IMR-90 (cell line): ENCODE results near the gene CADM4. TPM values are rescaled to one million over a fixed set of nuclear protein-coding genes. Genes with fewer than 3 reads are reported as not detected.

Experiments used
- ATAC-seq: fragments of 200-7000 bp; cut with Tn5 transposase; 2 replicates; pipeline ENCODE4 v1.9.1; 2020; ENCODE audit warnings: low read depth, mild to moderate bottlenecking, moderate library complexity
- BruUV-seq: library from RNA; stranded (reverse); fragments of 400-500 nt; replicated peaks from 2 replicates; lab custom pipeline; 2021; lab: Mats Ljungman, UMichigan
- CTCF ChIA-PET: fragments of 300-600 bp; formaldehyde crosslinking; extraction: SDS; loops from one replicate; lab custom pipeline; 2021; ENCODE audit warnings: antibody characterized with exemption; lab: Yijun Ruan, JAX
- POLR2A ChIA-PET: fragments of 300-600 bp; sonication (Branson Sonifier 250); formaldehyde crosslinking; loops from one replicate; lab custom pipeline; 2022; ENCODE audit warnings: antibody characterized with exemption; ENCODE audit not compliant: unreplicated experiment; lab: Charles Lee
- DNase-seq: peaks from one replicate; pipeline ENCODE4 v3.0.0; 2013
- H2AFZ ChIP-seq: replicated peaks from 2 replicates; pipeline ENCODE3; 2013; ENCODE audit warnings: low read length, mild to moderate bottlenecking; ENCODE audit not compliant: poor library complexity
- H2AK5ac ChIP-seq: 2 replicates; pipeline ENCODE4 v1.6.1; 2013; ENCODE audit warnings: low read depth, low read length, inconsistent platforms
- H2AK9ac ChIP-seq: replicated peaks from 2 replicates; pipeline ENCODE3; 2013; ENCODE audit warnings: mild to moderate bottlenecking, low read depth, low read length, moderate library complexity; ENCODE audit not compliant: poor library complexity
- H2BK120ac ChIP-seq: 2 replicates; pipeline ENCODE4 v1.6.1; 2013; ENCODE audit warnings: low read depth, low read length, inconsistent platforms
- H2BK15ac ChIP-seq: 3 replicates; pipeline ENCODE4 v1.6.1; 2013; ENCODE audit warnings: low read depth, low read length, inconsistent platforms
- H2BK20ac ChIP-seq: 2 replicates; pipeline ENCODE4 v1.6.1; 2013; ENCODE audit warnings: low read depth, mild to moderate bottlenecking, inconsistent platforms, low read length, moderate library complexity
- H2BK5ac ChIP-seq: 2 replicates; pipeline ENCODE4 v1.6.1; 2013; ENCODE audit warnings: mild to moderate bottlenecking, low read depth, low read length, inconsistent platforms; ENCODE audit not compliant: poor library complexity, severe bottlenecking
- H3K14ac ChIP-seq: replicated peaks from 2 replicates; pipeline ENCODE4 v1.6.1; 2013; ENCODE audit warnings: low read depth, low read length, inconsistent platforms
- H3K18ac ChIP-seq: 2 replicates; pipeline ENCODE4 v1.6.1; 2013; ENCODE audit warnings: low read depth, low read length, control low read depth
- H3K23ac ChIP-seq: 2 replicates; pipeline ENCODE4 v1.6.1; 2013; ENCODE audit warnings: low read depth, low read length, inconsistent platforms
- H3K27ac ChIP-seq: 2 replicates; pipeline ENCODE4 v1.5.1; 2013; ENCODE audit warnings: mild to moderate bottlenecking, control low read depth, low read length; ENCODE audit not compliant: insufficient read depth
- H3K27me3 ChIP-seq: 2 replicates; pipeline ENCODE4 v1.6.1; 2013; ENCODE audit warnings: low read length; ENCODE audit not compliant: control insufficient read depth, insufficient read depth
- H3K36me3 ChIP-seq: 2 replicates; pipeline ENCODE4 v1.6.1; 2013; ENCODE audit warnings: low read length, mixed read lengths; ENCODE audit not compliant: control insufficient read depth, insufficient read depth
- H3K4ac ChIP-seq: 2 replicates; pipeline ENCODE4 v1.6.1; 2013; ENCODE audit warnings: low read depth, low read length, inconsistent platforms
- H3K4me1 ChIP-seq: 2 replicates; pipeline ENCODE4 v1.6.1; 2013; ENCODE audit warnings: low read length, mixed read lengths; ENCODE audit not compliant: control insufficient read depth, insufficient read depth
- H3K4me2 ChIP-seq: 2 replicates; pipeline ENCODE4 v1.6.1; 2013; ENCODE audit warnings: low read depth, mild to moderate bottlenecking, control low read depth, low read length, moderate library complexity
- H3K4me3 ChIP-seq: 2 replicates; pipeline ENCODE4 v1.5.1; 2013; ENCODE audit warnings: low read depth, mild to moderate bottlenecking, control low read depth, low read length, moderate library complexity; ENCODE audit not compliant: insufficient read depth
- H3K56ac ChIP-seq: 2 replicates; pipeline ENCODE4 v1.6.1; 2013; ENCODE audit warnings: low read length, inconsistent platforms; ENCODE audit not compliant: insufficient read depth; ENCODE audit errors: extremely low read depth
- H3K79me1 ChIP-seq, 2 experiments: 2 replicates each; pipeline ENCODE4 v1.6.1; 2013; ENCODE audit warnings: low read length in 2 of 2, inconsistent platforms in 1 of 2, low read depth in 1 of 2
- H3K9ac ChIP-seq: 2 replicates; pipeline ENCODE4 v1.6.1; 2013; ENCODE audit warnings: low read depth, low read length, control low read depth
- H3K9me1 ChIP-seq: 2 replicates; pipeline ENCODE4 v1.6.1; 2013; ENCODE audit warnings: low read length, inconsistent platforms; ENCODE audit not compliant: insufficient read depth
- H3K9me3 ChIP-seq: 2 replicates; pipeline ENCODE4 v1.6.1; 2013; ENCODE audit warnings: low read length; ENCODE audit not compliant: control insufficient read depth, insufficient read depth
- H4K20me1 ChIP-seq: 2 replicates; pipeline ENCODE4 v1.6.1; 2013; ENCODE audit warnings: low read length, inconsistent platforms; ENCODE audit not compliant: insufficient read depth
- H4K5ac ChIP-seq: 2 replicates; pipeline ENCODE4 v1.6.1; 2013; ENCODE audit warnings: mild to moderate bottlenecking, low read depth, low read length, control low read depth
- H4K8ac ChIP-seq, 2 experiments: 2 replicates each; pipeline ENCODE4 v1.6.1; 2013; ENCODE audit warnings: low read depth in 2 of 2, low read length in 2 of 2, control low read depth in 1 of 2, inconsistent platforms in 1 of 2
- H4K91ac ChIP-seq: 2 replicates; pipeline ENCODE4 v1.6.1; 2013; ENCODE audit warnings: low read depth, low read length, inconsistent platforms; ENCODE audit not compliant: insufficient read depth
- BHLHE40 ChIP-seq: fragments of 150-350 bp; IDR thresholded peaks from 2 replicates; pipeline ENCODE4 v1.6.1; 2016; ENCODE audit warnings: mild to moderate bottlenecking, low read depth, low read length
- CHD1 ChIP-seq: IDR thresholded peaks from 2 replicates; pipeline ENCODE4 v1.6.1; 2012; ENCODE audit warnings: low read depth, low read length, improper control_type of control experiment
- FOS ChIP-seq: fragments of 150-350 bp; IDR thresholded peaks from 2 replicates; pipeline ENCODE4 v1.6.1; 2016; ENCODE audit warnings: low read depth, low read length
- MAFK ChIP-seq: IDR thresholded peaks from 2 replicates; pipeline ENCODE4 v1.6.1; 2012; ENCODE audit warnings: low read depth, low read length, improper control_type of control experiment
- NFE2L2 ChIP-seq: fragments of 150-350 bp; IDR thresholded peaks from 2 replicates; pipeline ENCODE4 v1.6.1; 2016; ENCODE audit warnings: low read depth, mild to moderate bottlenecking, low read length
- POLR2A ChIP-seq: IDR thresholded peaks from 2 replicates; pipeline ENCODE4 v1.6.1; 2012; ENCODE audit warnings: mild to moderate bottlenecking, low read depth, low read length
- RFX5 ChIP-seq: IDR thresholded peaks from 2 replicates; pipeline ENCODE4 v1.8.0; 2012; ENCODE audit warnings: low read depth, mild to moderate bottlenecking, low read length, moderate library complexity
- SMC3 ChIP-seq: fragments of 150-350 bp; IDR thresholded peaks from 2 replicates; pipeline ENCODE4 v1.6.1; 2016; ENCODE audit warnings: low read depth, mild to moderate bottlenecking, antibody characterized with exemption, low read length, moderate library complexity
- WGBS, 2 experiments: methylation state at CpG; one replicate each; pipeline versions ENCODE4 v1.1.5 to v1.1.7; 2013; ENCODE audit warnings: missing lambda C conversion rate in 2 of 2; ENCODE audit not compliant: insufficient read length in 1 of 2; ENCODE audit errors: extremely low coverage in 2 of 2; 5-methylcytosine and 5-hydroxymethylcytosine counted together
- dilution Hi-C: fragments of 300-500 bp; cut with HindIII; formaldehyde crosslinking; loops from one replicate; pipeline ENCODE4 v1.14.3; 2018; ENCODE audit warnings: low sequenced_read_pairs; ENCODE audit not compliant: unreplicated experiment
- in situ Hi-C: fragments of 300-500 bp; cut with MboI; formaldehyde crosslinking; loops from 3 replicates; pipeline ENCODE4 v1.14.3; 2019; ENCODE audit warnings: low sequenced_read_pairs, inconsistent platforms, mixed read lengths
- intact Hi-C: fragments of 100-400 bp; cut with micrococcal nuclease; formaldehyde crosslinking; loops from 2 replicates; pipeline ENCODE4 v1.10.0; 2022
- polyA plus RNA-seq, 3 experiments: library from polyadenylated mRNA; depleted of rRNA; stranded (reverse); fragments of >200 nt; gene quantifications; 2 replicates each; pipeline ENCODE4 v1.2.3, GENCODE V29; 2012; ENCODE audit warnings: low replicate concordance in 1 of 3
- total RNA-seq: library from RNA; depleted of rRNA; stranded (reverse); fragments of >200 nt; gene quantifications from 2 replicates; pipeline ENCODE4 v1.2.3, GENCODE V29; 2012
- TF ChIP-seq, protein P1 (sequence below): conservative IDR thresholded peaks from 2 replicates; pipeline ENCODE4 v1.5.1; 2012; ENCODE audit warnings: mild to moderate bottlenecking, low read depth, low read length, improper control_type of control experiment
- TF ChIP-seq, protein P2 (sequence below): fragments of 150-350 bp; IDR thresholded peaks from 2 replicates; pipeline ENCODE4 v1.6.1; 2016; ENCODE audit warnings: low read depth, mild to moderate bottlenecking, low read length, moderate library complexity, borderline replicate concordance
- TF ChIP-seq, protein P3 (sequence below): fragments of 150-350 bp; IDR thresholded peaks from 2 replicates; pipeline ENCODE4 v1.6.1; 2017; ENCODE audit warnings: mild to moderate bottlenecking, antibody characterized with exemption, low read length, low read depth

CADM4 gene
- total and polyA plus RNA-seq, 2 of the 4 experiments (the other 2 are of a cell fraction) = 2.0 to 4.9 TPM

DNA sequence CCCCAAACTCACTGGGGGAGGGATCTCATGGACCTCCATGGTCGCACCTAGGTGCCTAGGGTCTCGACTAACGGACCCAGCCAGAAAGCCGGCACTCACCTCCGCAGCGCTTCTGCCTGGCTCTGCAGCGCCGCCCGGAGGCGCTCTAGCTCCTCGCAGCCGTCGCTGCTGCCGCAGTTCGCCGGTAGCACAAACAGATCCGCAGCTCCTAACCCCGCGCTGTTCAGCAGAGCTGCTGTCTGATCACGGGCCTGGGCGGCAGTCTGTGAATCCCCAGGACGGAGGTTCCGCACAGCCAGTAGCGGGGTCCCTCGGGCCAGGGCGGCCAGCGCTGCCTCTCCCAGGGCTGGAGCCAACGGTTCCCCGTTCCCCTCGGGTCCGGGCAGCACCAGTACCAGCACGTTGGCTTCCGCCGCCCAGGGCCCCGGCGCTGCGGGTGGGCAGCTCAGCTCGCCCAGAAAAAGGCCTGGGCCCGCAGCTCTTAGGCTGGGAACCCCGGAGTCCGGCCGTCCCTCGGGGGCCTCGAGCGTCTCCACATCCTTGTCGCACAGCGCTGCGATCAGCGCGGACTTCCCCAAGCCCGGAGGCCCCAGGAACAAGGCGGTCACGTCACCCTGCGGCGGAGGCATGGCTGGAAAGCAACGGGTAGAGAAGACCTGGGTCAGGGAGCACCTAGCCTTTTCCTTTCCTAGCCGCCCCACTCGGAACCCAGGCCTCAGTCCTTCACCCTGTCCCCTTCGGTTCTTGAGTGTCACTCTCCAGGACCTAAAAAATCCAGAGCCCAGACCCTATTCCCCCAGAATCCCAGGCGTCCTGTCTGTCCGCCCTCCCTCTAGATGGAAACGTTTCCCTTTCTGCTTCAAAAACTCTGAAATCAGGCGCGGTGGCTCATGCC lies 44.7 kb downstream of the CADM4 start (continued):
- TF ChIP-seq MAFK = no peak
- peak; percentile 64 for TF ChIP-seq SMC3
- no peak for TF ChIP-seq NFE2L2

DNA sequence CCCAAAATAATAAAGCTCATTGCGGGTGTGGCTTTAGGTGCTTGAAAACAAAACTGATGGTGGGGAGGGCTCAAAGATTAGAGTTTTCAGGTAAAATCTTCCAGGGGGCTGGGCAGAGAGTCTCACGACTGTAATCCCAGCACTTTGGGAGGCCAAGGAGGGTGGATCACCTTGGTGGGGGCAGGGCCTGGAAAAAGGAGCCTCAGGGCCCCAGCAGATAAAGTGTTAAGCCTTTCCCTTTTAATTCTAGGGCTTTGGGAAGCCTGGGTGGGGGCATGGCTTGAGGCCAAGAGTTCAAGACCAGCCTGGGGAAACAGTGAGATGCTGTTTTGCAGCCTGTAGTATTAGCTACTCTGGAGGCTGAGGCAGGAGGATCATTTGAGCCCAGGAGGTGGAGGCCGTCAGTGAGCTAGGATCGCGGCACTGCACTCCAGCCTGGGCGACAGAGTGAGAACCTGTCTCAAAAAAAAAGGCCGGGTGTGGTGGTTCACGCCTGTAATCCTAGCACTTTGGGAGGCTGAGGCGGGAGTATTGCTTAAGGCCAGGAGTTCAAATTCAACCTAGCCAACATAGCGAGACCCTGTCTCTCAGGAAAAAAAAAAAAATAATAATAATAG lies 45.5 kb downstream of the CADM4 start:
- no peaks in the 10 kb centered on the region for H3K9me1 ChIP-seq
- H3K23ac ChIP-seq = no peak overlapping the region
- no peak overlapping the region for H3K56ac ChIP-seq
- 92% methylated on average over 5 of the region's 10 CpGs; no CpG with 5 or more reads in 1 of the 2 experiments for WGBS, 2 experiments
- H2BK20ac ChIP-seq = no peak overlapping the region
- ChIA-PET POLR2A (no interaction called here), CTCF (interaction anchor here (0.6 to 4.5 kb wide), 7 partner anchors 12 to 163 kb away, joined by 3 to 29 read pairs (median 3); no protein-coding TSS in a partner anchor)
- no peak for ATAC-seq
- no peaks in the 10 kb centered on the region for H3K9me3 ChIP-seq
- peak overlapping the region; percentile 69; the same call in 1 of the 2 replicates for H3K9ac ChIP-seq
- H4K20me1 ChIP-seq = peaks cover 10% of the 10 kb centered on the region
- dilution Hi-C loops = no loop called here
- H3K14ac ChIP-seq = no peak overlapping the region
- H3K4ac ChIP-seq = no peak overlapping the region
- H3K4me1 ChIP-seq = peaks cover 9% of the 10 kb centered on the region
- no peak overlapping the region for H4K91ac ChIP-seq
- no peak for DNase-seq
- H2BK15ac ChIP-seq = no peak overlapping the region
- H2AK9ac ChIP-seq = no peak overlapping the region
- in situ Hi-C loops = no loop called here
- H2AFZ ChIP-seq = no peak overlapping the region
- peak overlapping the region; percentile 86 for H3K4me2 ChIP-seq
- BruUV-seq = no TSS peak
- H3K36me3 ChIP-seq = peaks cover 44% of the 10 kb centered on the region
- no peak overlapping the region for H3K27ac ChIP-seq
- peak overlapping the region; percentile 54 for H3K4me3 ChIP-seq
- no peaks in the 10 kb centered on the region for H3K27me3 ChIP-seq
- no peak overlapping the region for H4K5ac ChIP-seq
- no peak overlapping the region for H2BK120ac ChIP-seq
- H3K18ac ChIP-seq = no peak overlapping the region
- H2AK5ac ChIP-seq = no peak overlapping the region; the same call in 1 of the 2 replicates
- intact Hi-C loops = loop anchor here (1.0 to 2.0 kb wide), 3 partner anchors 33 to 147 kb away; no protein-coding TSS in a partner anchor
- no peak overlapping the region for H2BK5ac ChIP-seq
- peaks cover 31 to 77% of the 10 kb centered on the region in 2 experiments for H3K79me1 ChIP-seq
- H4K8ac ChIP-seq = peak overlapping the region in 1 of 2 experiments; percentile 38; a peak in 1 of 4 replicates
- no peak for TF ChIP-seq POLR2A
- TF ChIP-seq, protein P1, sequence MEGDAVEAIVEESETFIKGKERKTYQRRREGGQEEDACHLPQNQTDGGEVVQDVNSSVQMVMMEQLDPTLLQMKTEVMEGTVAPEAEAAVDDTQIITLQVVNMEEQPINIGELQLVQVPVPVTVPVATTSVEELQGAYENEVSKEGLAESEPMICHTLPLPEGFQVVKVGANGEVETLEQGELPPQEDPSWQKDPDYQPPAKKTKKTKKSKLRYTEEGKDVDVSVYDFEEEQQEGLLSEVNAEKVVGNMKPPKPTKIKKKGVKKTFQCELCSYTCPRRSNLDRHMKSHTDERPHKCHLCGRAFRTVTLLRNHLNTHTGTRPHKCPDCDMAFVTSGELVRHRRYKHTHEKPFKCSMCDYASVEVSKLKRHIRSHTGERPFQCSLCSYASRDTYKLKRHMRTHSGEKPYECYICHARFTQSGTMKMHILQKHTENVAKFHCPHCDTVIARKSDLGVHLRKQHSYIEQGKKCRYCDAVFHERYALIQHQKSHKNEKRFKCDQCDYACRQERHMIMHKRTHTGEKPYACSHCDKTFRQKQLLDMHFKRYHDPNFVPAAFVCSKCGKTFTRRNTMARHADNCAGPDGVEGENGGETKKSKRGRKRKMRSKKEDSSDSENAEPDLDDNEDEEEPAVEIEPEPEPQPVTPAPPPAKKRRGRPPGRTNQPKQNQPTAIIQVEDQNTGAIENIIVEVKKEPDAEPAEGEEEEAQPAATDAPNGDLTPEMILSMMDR = no peak
- TF ChIP-seq, protein P2, sequence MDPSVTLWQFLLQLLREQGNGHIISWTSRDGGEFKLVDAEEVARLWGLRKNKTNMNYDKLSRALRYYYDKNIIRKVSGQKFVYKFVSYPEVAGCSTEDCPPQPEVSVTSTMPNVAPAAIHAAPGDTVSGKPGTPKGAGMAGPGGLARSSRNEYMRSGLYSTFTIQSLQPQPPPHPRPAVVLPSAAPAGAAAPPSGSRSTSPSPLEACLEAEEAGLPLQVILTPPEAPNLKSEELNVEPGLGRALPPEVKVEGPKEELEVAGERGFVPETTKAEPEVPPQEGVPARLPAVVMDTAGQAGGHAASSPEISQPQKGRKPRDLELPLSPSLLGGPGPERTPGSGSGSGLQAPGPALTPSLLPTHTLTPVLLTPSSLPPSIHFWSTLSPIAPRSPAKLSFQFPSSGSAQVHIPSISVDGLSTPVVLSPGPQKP = no peak
- no peak for TF ChIP-seq BHLHE40
- TF ChIP-seq CHD1 = no peak
- no peak for TF ChIP-seq FOS
- no peak for TF ChIP-seq NFE2L2
- no peak for TF ChIP-seq RFX5
- TF ChIP-seq, protein P3, sequence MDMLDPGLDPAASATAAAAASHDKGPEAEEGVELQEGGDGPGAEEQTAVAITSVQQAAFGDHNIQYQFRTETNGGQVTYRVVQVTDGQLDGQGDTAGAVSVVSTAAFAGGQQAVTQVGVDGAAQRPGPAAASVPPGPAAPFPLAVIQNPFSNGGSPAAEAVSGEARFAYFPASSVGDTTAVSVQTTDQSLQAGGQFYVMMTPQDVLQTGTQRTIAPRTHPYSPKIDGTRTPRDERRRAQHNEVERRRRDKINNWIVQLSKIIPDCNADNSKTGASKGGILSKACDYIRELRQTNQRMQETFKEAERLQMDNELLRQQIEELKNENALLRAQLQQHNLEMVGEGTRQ = no peak
